HCT116 (cell line): ENCODE data around the gene GPNMB. TPM values are rescaled to one million over a fixed set of nuclear protein-coding genes. Genes with fewer than 3 reads are reported as not detected.
A peak's percentile ranks its signal among the peaks of the same experiment; 100 is the strongest.

Experiments
- ATAC-seq: fragments of 200-7000 bp; cut with Tn5 transposase; 2 replicates; pipeline ENCODE4 v1.9.1; 2020; ENCODE audit warnings: mild to moderate bottlenecking, moderate library complexity
- BruUV-seq: library from RNA; stranded (reverse); fragments of 400-500 nt; replicated peaks from 2 replicates; lab custom pipeline; 2021; lab: Mats Ljungman, UMichigan
- CTCF ChIA-PET: fragments of 300-600 bp; sonication (Branson Sonifier 250); formaldehyde crosslinking; loops from one replicate; lab custom pipeline; 2021; ENCODE audit warnings: antibody characterized with exemption; lab: Charles Lee
- POLR2A ChIA-PET: fragments of 300-600, 350-600 bp; sonication (Branson Sonifier 250); formaldehyde crosslinking; loops from one replicate; lab custom pipeline; 2021; ENCODE audit warnings: antibody characterized with exemption; lab: Charles Lee
- RAD21 ChIA-PET, 2 experiments: fragments of 300-600 bp; sonication (Branson Sonifier 250); formaldehyde crosslinking; loops; one replicate each; lab custom pipeline; 2023; ENCODE audit warnings: low total read pairs in 2 of 2; ENCODE audit not compliant: uncharacterized antibody in 2 of 2, unreplicated experiment in 2 of 2, low non-redundant PET in 1 of 2; lab: Charles Lee
- DNase-seq: peaks from one replicate; pipeline ENCODE4 v3.0.0-alpha.2; 2010; ENCODE audit warnings: low read depth, low spot score
- H2AFZ ChIP-seq: fragments of 200-600 bp; shearing (Covaris generic), sonication (generic); 2 replicates; pipeline ENCODE4 v1.6.1; 2017; ENCODE audit warnings: low read depth, mixed run types, mixed read lengths, antibody characterized with exemption, low read length; ENCODE audit not compliant: poor library complexity, severe bottlenecking
- H3K27ac ChIP-seq: 2 replicates; pipeline ENCODE4 v1.5.1; 2012; ENCODE audit warnings: low read depth, low read length
- H3K27me3 ChIP-seq: fragments of 200-600 bp; sonication (generic); 2 replicates; pipeline ENCODE4 v1.6.1; 2016; ENCODE audit warnings: mixed run types, low read length, mixed read lengths; ENCODE audit not compliant: insufficient read depth
- H3K36me3 ChIP-seq, 2 experiments: fragments of 200-500 bp in 1 of 2; fragments of 200-600 bp in 1 of 2; sonication (Bioruptor generic) in 1 of 2; sonication (generic) in 1 of 2; 2 replicates each; pipeline versions ENCODE4 v1.5.1 to v1.6.1; 2014 to 2016; ENCODE audit warnings: low read length in 2 of 2, inconsistent platforms in 1 of 2, mixed read lengths in 1 of 2, mixed run types in 1 of 2; ENCODE audit not compliant: insufficient read depth in 2 of 2, control insufficient read depth in 1 of 2
- H3K4me1 ChIP-seq, 2 experiments: fragments of 200-600 bp in 1 of 2; sonication (generic) in 1 of 2; 2 replicates each; pipeline versions ENCODE4 v1.5.1 to v1.6.1; 2012 to 2017; ENCODE audit warnings: low read length in 2 of 2, inconsistent platforms in 1 of 2, mild to moderate bottlenecking in 1 of 2, mixed read lengths in 1 of 2, mixed run types in 1 of 2, moderate library complexity in 1 of 2; ENCODE audit not compliant: insufficient read depth in 2 of 2, control insufficient read depth in 1 of 2
- H3K4me2 ChIP-seq: fragments of 200-600 bp; sonication (generic); 2 replicates; pipeline ENCODE4 v1.6.1; 2017; ENCODE audit warnings: mixed run types, low read length, mixed read lengths
- H3K4me3 ChIP-seq, 2 experiments: fragments of 200-600 bp in 1 of 2; sonication (generic) in 1 of 2; replicated peaks in 1 of 2; 2 replicates each; pipeline ENCODE4 v1.5.1; 2011 to 2016; ENCODE audit warnings: low read length in 2 of 2, control low read depth in 1 of 2, low read depth in 1 of 2, mild to moderate bottlenecking in 1 of 2, mixed read lengths in 1 of 2, mixed run types in 1 of 2
- H3K79me2 ChIP-seq: fragments of 200-600 bp; sonication (generic); 2 replicates; pipeline ENCODE4 v1.6.1; 2017; ENCODE audit warnings: mild to moderate bottlenecking, mixed run types, low read length, moderate library complexity, mixed read lengths; ENCODE audit not compliant: insufficient read depth
- H3K9ac ChIP-seq: fragments of 200-600 bp; sonication (generic); 2 replicates; pipeline ENCODE4 v1.6.1; 2016; ENCODE audit warnings: low read length, mixed read lengths
- H3K9me2 ChIP-seq: fragments of 200-600 bp; sonication (generic), shearing (Covaris generic); 2 replicates; pipeline ENCODE4 v1.6.1; 2017; ENCODE audit warnings: mixed run types, mild to moderate bottlenecking, moderate library complexity; ENCODE audit not compliant: insufficient read depth
- H3K9me3 ChIP-seq, 2 experiments: fragments of 200-500 bp in 1 of 2; fragments of 200-600 bp in 1 of 2; sonication (Bioruptor generic) in 1 of 2; sonication (generic) in 1 of 2; 2 replicates each; pipeline ENCODE4 v1.6.1; 2014 to 2017; ENCODE audit warnings: low read length in 2 of 2, mixed read lengths in 2 of 2, inconsistent platforms in 1 of 2, low read depth in 1 of 2, mild to moderate bottlenecking in 1 of 2, mixed run types in 1 of 2, moderate library complexity in 1 of 2; ENCODE audit not compliant: control insufficient read depth in 1 of 2, insufficient read depth in 1 of 2
- H4K20me1 ChIP-seq: fragments of 200-600 bp; sonication (generic), shearing (Covaris generic); 2 replicates; pipeline ENCODE4 v1.6.1; 2017; ENCODE audit warnings: mixed run types, mild to moderate bottlenecking, moderate library complexity; ENCODE audit not compliant: insufficient read depth
- ATF3 ChIP-seq: IDR thresholded peaks from 2 replicates; pipeline ENCODE4 v1.6.1; 2012
- CBX3 ChIP-seq: IDR thresholded peaks from 2 replicates; pipeline ENCODE4 v1.6.1; 2012; ENCODE audit warnings: low read depth
- CEBPB ChIP-seq: IDR thresholded peaks from 2 replicates; pipeline ENCODE4 v1.6.1; 2012; ENCODE audit warnings: low read depth
- CTCF ChIP-seq, 3 experiments: fragments of 200-600 bp in 1 of 3; sonication (generic) in 1 of 3; IDR thresholded peaks in 2 of 3; conservative IDR thresholded peaks in 1 of 3; 2 replicates each; pipeline ENCODE4 v1.5.1; 2012 to 2017; ENCODE audit warnings: low read depth in 2 of 3, low read length in 2 of 3, antibody characterized with exemption in 1 of 3, borderline replicate concordance in 1 of 3, control low read depth in 1 of 3, mild to moderate bottlenecking in 1 of 3, mixed read lengths in 1 of 3, mixed run types in 1 of 3, moderate library complexity in 1 of 3; ENCODE audit not compliant: insufficient read depth in 1 of 3
- EGR1 ChIP-seq: IDR thresholded peaks from 2 replicates; pipeline ENCODE4 v1.6.1; 2012; ENCODE audit warnings: low read depth
- ELF1 ChIP-seq: IDR thresholded peaks from 2 replicates; pipeline ENCODE4 v1.6.1; 2012; ENCODE audit warnings: low read depth, borderline replicate concordance
- EZH2 ChIP-seq: fragments of 200-600 bp; sonication (generic); IDR thresholded peaks from 2 replicates; pipeline ENCODE4 v1.6.1; 2017; ENCODE audit warnings: antibody characterized with exemption, mixed run types
- EZH2phosphoT487 ChIP-seq: fragments of 200-600 bp; IDR thresholded peaks from 2 replicates; pipeline ENCODE4 v1.6.1; 2018; ENCODE audit warnings: antibody characterized with exemption, borderline replicate concordance
- FOSL1 ChIP-seq: IDR thresholded peaks from 2 replicates; pipeline ENCODE4 v1.6.1; 2012; ENCODE audit warnings: low read depth
- JUND ChIP-seq: IDR thresholded peaks from 2 replicates; pipeline ENCODE4 v1.6.1; 2012
- MAX ChIP-seq: IDR thresholded peaks from 2 replicates; pipeline ENCODE4 v1.6.1; 2012
- POLR2A ChIP-seq: IDR thresholded peaks from 2 replicates; pipeline ENCODE4 v1.7.0; 2011; ENCODE audit warnings: borderline replicate concordance; ENCODE audit not compliant: insufficient read depth, insufficient read length; ENCODE audit errors: extremely low read depth
- POLR2AphosphoS5 ChIP-seq: IDR thresholded peaks from 2 replicates; pipeline ENCODE4 v1.6.1; 2011; ENCODE audit warnings: mild to moderate bottlenecking, low read depth, low read length, moderate library complexity
- RAD21 ChIP-seq: IDR thresholded peaks from 2 replicates; pipeline ENCODE4 v1.6.1; 2012; ENCODE audit warnings: low read depth, mild to moderate bottlenecking
- SIN3A ChIP-seq: IDR thresholded peaks from 2 replicates; pipeline ENCODE4 v1.6.1; 2012; ENCODE audit warnings: low read depth
- SP1 ChIP-seq: IDR thresholded peaks from 2 replicates; pipeline ENCODE4 v1.6.1; 2012; ENCODE audit warnings: low read depth
- SRF ChIP-seq: IDR thresholded peaks from 2 replicates; pipeline ENCODE4 v1.6.1; 2012; ENCODE audit warnings: low read depth
- TCF7L2 ChIP-seq: IDR thresholded peaks from 2 replicates; pipeline ENCODE4 v1.7.0; 2011; ENCODE audit warnings: borderline replicate concordance, inconsistent platforms; ENCODE audit not compliant: insufficient read depth, insufficient read length; ENCODE audit errors: extremely low read depth
- YY1 ChIP-seq: IDR thresholded peaks from 2 replicates; pipeline ENCODE4 v1.6.1; 2011; ENCODE audit warnings: low read length, low read depth, moderate library complexity, mild to moderate bottlenecking; ENCODE audit not compliant: insufficient replicate concordance; ENCODE audit errors: extremely low read depth
- ZBTB33 ChIP-seq: IDR thresholded peaks from 2 replicates; pipeline ENCODE4 v1.6.1; 2011; ENCODE audit warnings: mild to moderate bottlenecking, low read length, moderate library complexity; ENCODE audit not compliant: insufficient replicate concordance; ENCODE audit errors: extremely low read depth
- ZFX ChIP-seq: fragments of 450-650 bp; IDR thresholded peaks from 2 replicates; pipeline ENCODE4 v1.6.1; 2017
- ZNF274 ChIP-seq: fragments of 200-500 bp; sonication (Bioruptor generic); IDR thresholded peaks from 2 replicates; pipeline ENCODE4 v1.6.1; 2014; ENCODE audit warnings: mild to moderate bottlenecking, low read depth, low read length, inconsistent platforms
- intact Hi-C: fragments of 100-400 bp; cut with micrococcal nuclease; formaldehyde crosslinking; loops from 2 replicates; pipeline ENCODE4 v1.10.0; 2022
- total RNA-seq: library from RNA; stranded (reverse); gene quantifications from one replicate; pipeline ENCODE4 v1.2.1, GENCODE V29; 2021; ENCODE audit not compliant: unreplicated experiment

GPNMB gene
- total RNA-seq, 1 experiment from 2014 or later = 2.8 TPM

DNA sequence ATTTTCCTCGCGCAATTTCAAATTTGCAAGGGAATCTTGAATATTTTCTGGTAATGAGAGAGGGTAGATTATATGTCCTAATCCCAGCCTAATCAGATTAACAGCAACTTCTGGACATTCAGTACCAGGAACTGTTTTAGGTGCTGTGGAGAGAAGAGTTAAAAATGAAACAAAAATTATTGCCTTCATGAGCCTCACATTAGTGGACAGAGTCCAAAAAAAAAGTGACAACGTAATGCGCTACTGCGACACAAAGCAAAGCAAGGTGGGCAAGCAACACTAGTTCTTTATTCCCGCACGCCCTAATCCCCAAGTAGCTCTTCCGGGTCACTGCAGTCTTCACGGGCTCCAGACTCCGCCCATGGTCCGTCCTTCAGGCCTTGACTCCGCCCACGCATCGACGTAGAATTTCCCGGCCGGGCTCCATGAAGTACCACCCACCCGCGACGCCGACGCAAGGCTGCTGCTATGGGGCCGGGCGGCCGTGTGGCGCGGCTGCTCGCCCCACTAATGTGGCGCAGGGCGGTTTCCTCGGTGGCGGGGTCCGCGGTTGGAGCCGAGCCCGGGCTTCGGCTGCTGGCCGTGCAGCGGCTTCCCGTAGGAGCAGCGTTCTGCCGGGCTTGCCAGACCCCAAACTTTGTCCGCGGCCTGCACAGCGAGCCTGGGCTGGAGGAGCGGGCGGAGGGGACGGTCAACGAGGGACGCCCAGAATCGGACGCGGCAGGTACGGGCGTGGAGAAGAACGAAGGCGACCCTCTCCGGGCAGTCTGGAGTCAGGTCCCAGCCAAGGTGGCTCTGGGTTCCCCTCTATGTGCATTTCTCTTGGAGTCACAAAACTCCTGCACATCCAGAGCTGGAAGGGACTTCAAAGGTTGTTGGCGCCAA lies 52.6 kb downstream of the GPNMB start, which contains the start of gene MALSU1:
Gene MALSU1, plus strand, starts transcription at position 455 of the 885 bp plus-strand sequence. Its CDS starts 14 bp downstream, at position 469.
- H4K20me1 ChIP-seq = no peaks in the 10 kb centered on the region
- H3K4me2 ChIP-seq = peak within 1 kb of the TSS; percentile 100
- BruUV-seq = TSS peak; percentile 93
- H3K27ac ChIP-seq = peak within 1 kb of the TSS; percentile 81
- peak within 1 kb of the TSS; percentile 96 to 100 for H3K4me3 ChIP-seq
- no peaks in the 10 kb centered on the region for H3K27me3 ChIP-seq
- H3K79me2 ChIP-seq = peaks cover 49% of the 10 kb centered on the region
- ChIA-PET RAD21 (interaction anchor here in 1 of 2 experiments (0.9 kb wide), 1 partner anchor 246 kb away, joined by 5 read pairs; no protein-coding TSS in a partner anchor), POLR2A (interaction anchor here (0.8 to 1.7 kb wide), 7 partner anchors 9 to 232 kb away, joined by 3 to 4 read pairs (median 3); no protein-coding TSS in a partner anchor), CTCF (interaction anchor here (1.0 to 1.6 kb wide), 2 partner anchors 23 to 26 kb away, joined by 4 read pairs; no protein-coding TSS in a partner anchor)
- peak within 1 kb of the TSS; percentile 93 for H2AFZ ChIP-seq
- ATAC-seq (peak; percentile 95), DNase-seq (peak; percentile 95)
- H3K36me3 ChIP-seq = peaks cover 8 to 9% of the 10 kb centered on the region in 2 experiments; a peak in 2 of 4 replicates
- peaks cover 16 to 32% of the 10 kb centered on the region in 2 experiments; a peak in 3 of 4 replicates for H3K4me1 ChIP-seq
- no peaks in the 10 kb centered on the region for H3K9me2 ChIP-seq
- intact Hi-C loops = loop anchor here (5.0 kb wide), 1 partner anchor 192 kb away; the partner anchor contains the start of gene KLHL7
- H3K9ac ChIP-seq = peak within 1 kb of the TSS; percentile 93
- H3K9me3 ChIP-seq = no peaks in the 10 kb centered on the region
- peak; percentile 97 for TF ChIP-seq EGR1
- no peak for TF ChIP-seq ATF3
- TF ChIP-seq ELF1 = peak; percentile 71
- TF ChIP-seq MAX = peak; percentile 82
- TF ChIP-seq EZH2phosphoT487 = no peak
- TF ChIP-seq CBX3 = 0 out of 2 replicates have a peak, but pooled peaks have one; percentile 23
- TF ChIP-seq SRF = peak; percentile 83
- peak; percentile 98 for TF ChIP-seq ZFX
- no peak for TF ChIP-seq JUND
- peak; percentile 56 for TF ChIP-seq ZBTB33
- peak; percentile 12 for TF ChIP-seq TCF7L2
- peak; percentile 72 for TF ChIP-seq SP1
- TF ChIP-seq CEBPB = no peak
- TF ChIP-seq ZNF274 = no peak
- TF ChIP-seq YY1 = peak; percentile 85
- TF ChIP-seq RAD21 = peak; percentile 11; the same call in 1 of the 2 replicates
- peak; percentile 88 for TF ChIP-seq SIN3A
- TF ChIP-seq FOSL1 = no peak
- TF ChIP-seq POLR2A = peak; percentile 94
- TF ChIP-seq POLR2AphosphoS5 = peak; percentile 94
- TF ChIP-seq EZH2 = no peak
- no peak for TF ChIP-seq CTCF (IDR thresholded peaks at IDR 0.05 in 2 of 3, conservative IDR thresholded peaks at IDR 0.05 in 1 of 3; ENCODE audit: borderline replicate concordance in 1 of 3, insufficient read depth in 1 of 3, low read depth in 2 of 3, low read length in 2 of 3)
